Endothelial cell of hepatic sinusoid (primary cell): Measurements from ENCODE around the gene DCHS2.

Source experiments
- in situ Hi-C: cut with HindIII; loops from 2 replicates; pipeline ENCODE4 v1.10.0; 2017; ENCODE audit warnings: low sequenced_read_pairs

Gene DCHS2

DNA sequence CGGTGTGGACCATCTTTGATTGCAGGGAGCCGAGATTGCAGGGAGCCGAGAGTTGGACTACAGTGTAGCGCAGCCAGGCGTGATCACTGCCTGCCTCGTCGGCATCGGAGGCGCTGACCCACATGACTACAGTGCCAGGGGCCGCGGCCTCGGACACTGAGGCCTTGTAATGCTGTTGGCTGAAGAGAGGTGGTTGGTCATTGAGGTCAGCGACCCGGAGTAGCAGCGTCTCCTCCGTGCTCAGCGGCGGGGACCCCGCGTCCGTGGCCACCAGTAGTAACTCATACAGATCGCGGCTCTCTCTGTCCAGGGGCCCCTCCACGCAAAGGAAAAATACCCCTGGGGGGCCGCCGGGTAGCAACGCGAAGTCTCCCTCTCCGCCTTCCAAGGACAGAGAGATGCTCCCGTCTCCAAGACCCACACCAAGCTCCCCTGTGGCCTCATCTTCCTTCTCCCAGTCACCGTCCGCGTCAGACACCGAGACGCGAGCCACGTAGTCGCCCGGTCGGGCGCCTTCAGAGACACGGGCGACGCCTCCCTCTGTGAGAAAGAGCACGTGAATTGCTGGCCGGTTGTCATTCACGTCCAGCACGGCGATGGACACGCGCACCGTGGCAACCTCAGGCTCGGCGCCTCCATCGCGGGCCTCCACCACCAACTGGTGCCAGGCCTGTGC, 1.9 kb downstream of the DCHS2 start:
- in situ Hi-C loops: no loop called here

DNA sequence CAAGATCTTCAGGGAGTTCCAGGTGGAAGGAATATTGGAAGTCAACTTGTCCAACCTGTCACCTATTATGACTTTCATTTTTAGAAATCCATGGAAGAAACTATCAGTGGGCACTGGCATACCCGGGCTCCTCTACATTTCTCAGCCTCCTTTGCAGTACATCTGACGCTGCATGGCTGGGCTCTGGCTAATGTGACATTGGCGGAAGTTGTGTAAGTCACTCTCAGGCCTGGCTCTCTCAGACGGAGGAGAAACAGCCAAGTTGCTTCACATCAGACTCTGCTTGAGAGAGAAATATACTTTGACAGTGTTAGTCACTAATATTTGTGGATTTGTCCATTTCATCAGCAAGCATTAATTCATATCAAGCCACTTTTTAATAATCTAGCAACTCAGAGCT, 4.5 kb downstream of the DCHS2 start:
- in situ Hi-C loops: no loop called here

DNA sequence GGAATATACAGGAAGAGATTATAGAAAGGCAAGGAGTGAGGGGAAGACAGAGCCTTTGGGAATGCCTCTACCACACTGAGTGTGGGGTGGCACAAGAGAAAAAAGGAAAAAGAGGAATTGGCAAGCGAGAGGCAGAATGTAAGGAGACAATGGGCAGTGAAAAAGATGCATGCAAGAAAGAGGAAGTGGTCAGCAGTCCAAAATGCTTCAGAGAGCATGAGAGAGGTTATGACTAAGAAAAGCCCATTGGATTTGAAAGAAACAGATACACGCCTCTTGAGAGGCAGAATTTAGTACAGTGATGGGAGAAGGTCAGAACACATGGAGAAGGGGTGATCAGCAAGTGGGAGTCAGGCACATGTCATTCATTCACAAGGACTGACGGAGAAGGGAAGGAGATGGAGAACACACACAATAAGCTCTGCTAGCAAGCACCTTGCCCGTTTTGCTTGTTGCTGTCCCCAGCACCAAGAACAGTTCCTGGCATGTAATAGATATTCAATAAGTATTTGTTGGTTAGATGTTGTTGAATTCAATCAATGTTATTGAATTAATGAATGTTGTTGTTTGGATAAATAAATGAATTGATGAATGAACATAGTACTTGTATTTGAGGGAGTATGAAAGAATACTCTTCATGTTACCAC, 6.3 kb downstream of the DCHS2 start:
- in situ Hi-C loops: no loop called here

DNA sequence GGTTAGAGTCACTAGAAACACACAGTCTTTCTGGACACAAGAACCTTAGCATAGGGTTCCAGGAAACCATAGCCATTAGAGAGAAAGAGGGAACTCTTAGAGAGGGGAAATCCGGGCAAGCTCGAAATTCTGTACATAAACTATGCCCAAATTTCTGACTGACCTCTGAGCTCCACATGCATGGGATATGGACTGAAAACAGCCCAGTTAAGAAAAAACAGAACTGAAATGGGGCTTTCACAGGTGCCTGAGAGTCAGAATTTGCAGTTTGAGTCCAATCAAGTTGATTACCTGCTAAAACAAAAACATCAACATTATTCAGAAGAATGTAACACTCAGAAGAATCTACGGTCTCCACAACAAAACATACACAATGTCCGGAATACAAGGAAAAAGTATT, 13.1 kb downstream of the DCHS2 start:
- in situ Hi-C loops: no loop called here

DNA sequence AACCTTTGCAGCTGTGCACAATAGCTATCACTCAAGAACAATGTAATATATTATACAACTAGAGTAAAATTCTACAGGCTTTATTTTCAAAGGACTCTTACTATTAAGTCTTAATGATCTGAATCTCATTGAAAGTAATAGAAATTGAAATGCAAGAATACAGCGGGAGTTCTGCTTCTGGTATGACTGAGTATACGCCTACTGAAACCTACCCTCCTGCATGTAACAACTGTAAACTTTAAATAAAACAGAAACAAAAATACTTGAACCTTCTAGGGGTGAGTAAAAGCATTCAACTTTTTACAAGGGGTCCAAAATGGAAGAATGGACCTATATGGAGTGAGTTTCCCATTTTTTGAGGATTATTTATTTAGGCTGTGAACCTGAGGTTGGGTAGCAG, 13.5 kb downstream of the DCHS2 start:
- in situ Hi-C loops: no loop called here

DNA sequence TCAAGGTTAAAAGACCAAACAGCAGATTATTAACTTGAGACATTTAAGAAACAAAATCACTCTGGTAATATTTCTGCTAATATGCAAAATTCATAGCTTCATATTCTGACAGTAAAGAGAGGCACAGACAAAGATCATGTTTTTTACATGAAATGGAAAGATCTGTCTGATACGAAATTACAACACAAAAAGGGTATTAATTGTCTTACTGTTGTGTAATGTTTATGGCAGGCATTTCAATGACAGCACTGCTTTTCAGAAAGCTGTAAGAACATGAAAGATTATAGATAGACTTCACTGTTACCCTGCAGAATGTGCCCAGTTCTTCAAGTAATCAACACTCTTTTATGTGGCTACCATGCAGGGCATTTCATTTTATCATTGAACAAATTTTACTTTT, 15.4 kb downstream of the DCHS2 start:
- in situ Hi-C loops: no loop called here

DNA sequence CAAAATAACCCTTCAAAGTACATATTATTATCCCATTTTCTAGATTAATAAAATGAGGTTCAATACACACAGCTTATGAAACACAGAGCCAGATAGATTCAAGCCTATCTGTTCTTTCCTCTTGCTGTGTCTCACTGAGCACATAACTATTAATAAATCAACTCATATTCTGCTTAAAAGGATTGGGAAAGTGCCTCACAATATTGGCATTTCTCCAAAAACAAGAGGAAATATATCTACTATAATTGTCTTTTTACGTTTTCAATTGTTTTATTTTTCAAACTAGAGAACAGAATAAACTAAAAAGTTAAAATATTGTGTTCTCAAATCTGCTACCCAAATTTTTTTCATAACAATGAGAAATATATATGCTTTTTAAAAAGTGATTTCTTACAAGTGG, 15.8 kb downstream of the DCHS2 start:
- in situ Hi-C loops: no loop called here

DNA sequence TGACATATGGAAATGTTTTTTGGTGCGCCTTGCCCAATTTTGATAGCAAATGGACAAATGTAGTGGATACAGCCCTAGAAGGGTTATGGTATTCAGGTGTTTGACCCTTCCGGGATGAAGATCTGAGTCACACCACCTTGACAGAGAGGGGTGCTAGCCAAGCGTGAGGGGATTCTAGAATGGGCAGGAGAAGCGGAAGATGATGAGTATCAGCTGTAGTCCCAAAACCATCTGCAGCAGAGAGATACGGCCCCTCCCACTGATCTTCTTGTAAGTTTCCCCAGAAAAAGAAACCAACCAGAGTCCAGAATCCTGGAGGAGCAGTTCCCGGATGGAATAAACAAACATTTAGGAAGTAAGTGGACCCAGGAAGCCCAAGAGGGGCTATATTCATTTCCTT, 18.1 kb downstream of the DCHS2 start:
- in situ Hi-C loops: no loop called here

DNA sequence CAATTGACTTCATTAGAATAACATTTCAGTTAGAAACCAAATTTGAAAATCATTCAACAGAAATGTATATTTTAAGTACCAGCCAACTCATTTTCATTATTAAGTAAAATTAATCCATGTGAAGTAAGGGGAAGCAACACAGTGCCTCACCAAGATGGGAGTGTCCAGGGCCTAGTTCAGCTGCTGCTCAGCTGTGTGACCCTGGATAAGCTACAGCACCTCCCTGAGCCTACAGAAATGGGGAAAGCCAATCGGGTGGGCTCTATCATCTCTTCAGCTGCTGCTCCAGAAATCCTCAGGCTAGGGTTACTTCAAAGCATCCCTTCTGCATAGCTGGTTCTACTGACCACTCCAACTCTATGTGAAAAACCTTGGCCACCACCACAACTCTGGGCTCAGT, 18.7 kb downstream of the DCHS2 start:
- in situ Hi-C loops: no loop called here

DNA sequence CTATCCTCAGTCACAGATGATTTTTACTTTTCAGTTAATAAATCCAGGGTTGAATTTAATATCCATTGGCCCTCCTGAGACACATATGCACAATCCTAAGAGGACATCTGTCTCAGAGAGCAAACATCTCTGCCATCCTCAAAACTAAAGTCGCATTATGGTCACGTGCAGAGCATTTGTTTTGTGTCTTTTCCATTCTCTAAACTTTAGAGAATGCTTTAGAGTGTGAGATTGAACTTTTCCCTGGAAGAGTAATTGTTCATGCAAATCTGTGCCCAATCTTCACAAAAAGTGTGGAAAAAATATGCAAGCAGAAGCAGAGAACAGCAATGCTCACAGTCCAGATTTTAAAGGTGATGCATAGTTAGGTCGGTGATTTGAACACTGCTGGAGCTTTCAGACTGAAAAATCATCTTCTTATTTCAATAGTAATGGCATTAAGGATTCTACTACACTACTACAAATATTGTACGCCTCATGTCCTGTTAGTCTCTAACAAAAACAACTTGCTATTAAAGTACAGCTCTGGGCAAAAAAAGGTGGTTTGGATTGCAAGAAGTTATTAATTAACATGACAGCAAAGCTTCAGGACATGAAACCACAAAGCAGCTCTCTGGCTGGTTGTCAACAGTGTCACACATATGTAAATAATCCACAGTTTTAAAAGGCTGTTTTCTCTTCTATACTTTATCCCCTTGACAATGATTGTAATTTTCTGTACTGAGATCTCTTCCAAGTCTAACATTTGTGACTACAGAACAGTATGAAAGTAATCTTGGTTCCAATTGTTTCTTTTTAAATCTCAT, 19.9 kb downstream of the DCHS2 start:
- in situ Hi-C loops: no loop called here

DNA sequence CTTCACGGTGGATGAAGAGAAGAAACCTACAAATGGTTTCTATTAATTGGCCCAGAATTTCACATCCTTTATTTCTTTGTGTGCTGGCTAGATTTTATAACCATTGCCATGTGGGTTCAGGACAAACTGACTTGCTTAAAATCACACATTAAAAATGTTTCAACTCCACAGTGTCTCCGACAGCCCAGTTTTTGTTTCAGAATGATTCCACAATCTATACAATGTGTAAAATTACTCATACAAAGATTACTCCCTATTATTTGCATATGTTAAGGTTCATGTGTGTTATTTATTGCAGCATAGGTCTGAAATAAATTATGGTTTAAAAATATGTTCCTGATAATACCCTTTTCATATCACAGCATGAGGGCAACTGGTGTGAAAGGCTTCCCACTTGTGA, 20.6 kb downstream of the DCHS2 start:
- in situ Hi-C loops: no loop called here

DNA sequence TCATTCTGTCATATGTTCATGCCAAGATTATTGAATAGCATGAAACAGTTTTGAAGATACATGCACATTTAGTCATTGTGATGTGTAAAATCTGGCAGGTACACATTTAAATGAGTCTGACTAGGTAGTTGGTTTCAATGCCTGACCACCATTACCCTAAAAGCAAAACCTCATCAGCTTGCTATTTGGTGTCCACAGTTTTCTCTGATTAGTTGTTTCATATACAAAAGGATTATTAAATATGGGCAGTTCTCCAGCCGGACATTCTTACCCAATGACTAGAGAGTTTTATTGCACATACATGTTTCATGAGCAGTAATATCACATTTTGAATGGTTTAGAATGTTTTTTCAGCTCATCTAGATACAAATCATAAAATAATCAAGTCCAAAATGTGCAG, 23.7 kb downstream of the DCHS2 start:
- in situ Hi-C loops: loop anchor here (5.0 kb wide), 1 partner anchor 56 kb away; no protein-coding TSS in a partner anchor

DNA sequence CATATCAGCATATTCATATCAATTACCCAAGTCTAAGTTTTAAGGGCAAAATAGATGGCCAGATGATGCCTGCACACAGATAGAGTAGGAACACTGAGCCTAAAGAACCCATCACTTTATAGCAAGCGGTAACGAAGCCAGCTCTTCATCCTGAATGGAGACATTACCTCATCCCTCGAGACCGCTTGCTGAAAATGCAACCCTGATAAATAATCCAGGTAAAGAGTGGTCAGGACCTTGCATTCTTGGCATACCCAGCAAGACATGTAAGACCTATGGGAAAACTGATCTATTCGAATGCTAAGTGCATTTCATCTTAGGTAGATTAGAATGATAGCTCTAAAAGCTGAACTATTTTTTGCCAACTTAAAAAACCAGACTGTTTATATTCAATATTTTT, 25.3 kb downstream of the DCHS2 start:
- in situ Hi-C loops: loop anchor here (5.0 kb wide), 1 partner anchor 54 kb away; no protein-coding TSS in a partner anchor

DNA sequence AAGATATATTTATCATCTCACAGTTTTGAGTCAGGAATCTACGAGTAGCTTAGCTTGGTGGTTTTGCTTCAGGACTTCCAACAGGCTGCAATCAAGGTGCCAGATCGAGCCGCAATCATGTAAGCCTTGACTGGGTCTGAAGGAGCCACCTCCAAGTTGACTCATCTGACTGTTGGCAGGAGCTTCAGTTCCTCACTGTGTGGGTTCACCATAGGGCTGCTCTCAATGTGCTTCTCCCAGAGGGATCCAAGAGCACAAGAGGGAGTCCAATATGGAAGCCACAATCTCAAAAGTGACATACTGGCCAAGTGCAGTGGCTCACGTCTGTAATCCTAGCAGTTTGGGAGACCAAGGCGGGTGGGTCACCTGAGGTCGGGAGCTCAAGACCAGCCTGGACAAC, 26.5 kb downstream of the DCHS2 start:
- in situ Hi-C loops: loop anchor here (5.0 kb wide), 1 partner anchor 53 kb away; no protein-coding TSS in a partner anchor

DNA sequence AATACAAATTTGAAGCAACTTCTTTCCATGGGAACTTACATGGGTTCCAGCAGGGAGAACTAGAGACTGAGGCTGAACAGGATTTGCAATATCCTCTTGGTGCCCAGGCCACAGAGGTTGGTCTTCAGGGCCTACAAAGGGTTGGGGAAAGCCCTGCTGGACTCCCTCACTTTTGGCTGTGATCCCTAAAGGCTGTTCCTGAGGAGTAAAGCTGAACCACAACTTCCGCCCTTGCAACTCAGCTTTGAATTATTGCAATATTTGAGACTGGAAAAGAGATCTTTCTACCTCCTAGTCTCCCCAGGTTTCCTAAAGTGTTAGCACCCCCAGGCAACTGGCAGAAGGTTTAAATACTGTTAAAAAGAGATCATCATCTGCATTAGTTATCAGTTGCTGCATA, 26.9 kb downstream of the DCHS2 start:
- in situ Hi-C loops: loop anchor here (5.0 kb wide), 1 partner anchor 52 kb away; no protein-coding TSS in a partner anchor

DNA sequence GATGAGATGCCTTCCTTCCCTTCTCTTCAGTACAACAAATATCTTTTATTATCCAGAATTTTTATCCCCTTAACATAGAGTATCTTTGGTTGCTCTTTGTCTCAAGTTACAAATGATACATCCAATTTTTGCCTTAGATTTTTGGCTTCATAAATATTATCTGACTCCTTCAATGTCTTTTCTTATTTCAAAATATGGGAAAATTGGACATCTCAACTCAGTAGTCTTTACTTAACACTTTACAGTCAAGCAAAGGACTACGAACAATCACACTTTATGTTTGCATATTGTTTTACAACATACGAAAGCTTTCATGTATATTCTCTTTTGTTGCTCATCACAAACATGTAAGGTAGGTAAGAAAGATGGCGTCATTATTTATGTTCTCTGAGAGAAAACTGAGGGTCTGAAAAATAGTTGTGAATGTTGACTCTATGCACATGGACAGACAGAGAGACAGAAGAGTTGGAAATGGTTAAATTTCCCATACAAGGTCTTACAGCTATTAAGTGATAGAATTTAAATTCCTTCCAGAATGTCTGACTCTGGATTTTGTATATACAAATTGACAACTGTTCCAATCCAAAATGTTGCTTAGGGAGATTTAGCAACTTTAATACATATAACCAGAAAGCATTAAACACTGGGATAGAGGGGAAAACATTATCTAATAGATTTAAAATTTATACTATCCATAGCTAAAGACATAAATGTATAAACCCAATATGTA, 29.4 kb downstream of the DCHS2 start:
- in situ Hi-C loops: no loop called here

DNA sequence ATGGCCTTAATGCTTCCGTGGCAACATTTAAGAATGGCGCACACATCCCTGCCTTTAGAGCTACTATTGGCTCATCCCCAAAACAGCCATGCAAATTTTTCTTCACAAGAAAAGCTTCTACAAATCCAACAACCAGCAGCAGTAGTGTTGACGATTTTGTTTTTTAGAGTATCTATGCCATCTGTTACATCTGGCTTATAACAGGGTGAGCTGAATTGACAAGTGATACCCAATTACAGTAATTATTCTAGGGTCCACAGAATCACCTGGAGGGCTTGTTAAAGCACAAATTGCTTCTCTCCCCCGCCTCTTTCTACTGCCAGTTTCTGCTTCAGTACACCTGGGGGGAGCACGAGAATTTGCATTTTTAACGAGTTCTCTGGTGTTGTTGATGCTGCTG, 34.1 kb downstream of the DCHS2 start:
- in situ Hi-C loops: no loop called here

DNA sequence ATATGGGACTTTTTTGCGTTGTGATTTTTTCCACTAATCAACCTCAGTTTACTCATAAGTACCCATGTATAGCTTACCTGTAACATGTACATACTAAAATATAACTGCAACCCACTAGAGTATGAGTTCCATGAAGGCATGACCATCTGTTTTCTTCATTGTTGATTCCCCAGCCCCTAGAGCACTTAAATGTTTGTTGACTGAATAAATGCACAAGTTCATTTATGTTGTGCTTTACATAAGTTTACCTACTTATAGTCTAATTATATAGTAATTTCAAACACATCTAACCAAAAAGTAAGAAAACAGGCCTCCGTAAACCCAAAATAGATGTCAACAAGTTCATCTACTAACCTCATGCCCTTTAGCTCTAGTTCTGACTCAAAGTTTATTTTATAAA, 34.7 kb downstream of the DCHS2 start:
- in situ Hi-C loops: no loop called here

DNA sequence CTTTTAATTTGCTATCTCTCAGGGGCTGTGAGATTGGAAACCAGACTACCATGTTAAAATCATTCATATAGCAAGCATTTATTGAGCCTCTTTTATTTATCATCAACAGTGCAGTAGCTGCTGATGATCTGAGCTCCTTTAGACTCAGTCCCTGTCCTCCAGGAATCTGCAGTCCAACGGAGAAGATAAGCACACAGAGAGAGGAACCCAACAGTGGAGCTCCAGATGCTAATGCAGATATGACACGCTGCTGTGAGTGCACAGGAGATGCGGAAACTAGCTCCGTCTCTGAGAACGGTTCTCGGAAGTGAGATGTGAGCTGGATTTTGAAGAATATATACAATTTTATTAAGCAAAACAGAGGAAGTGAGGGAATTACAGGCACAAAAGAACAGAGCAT, 35.4 kb downstream of the DCHS2 start:
- in situ Hi-C loops: no loop called here

DNA sequence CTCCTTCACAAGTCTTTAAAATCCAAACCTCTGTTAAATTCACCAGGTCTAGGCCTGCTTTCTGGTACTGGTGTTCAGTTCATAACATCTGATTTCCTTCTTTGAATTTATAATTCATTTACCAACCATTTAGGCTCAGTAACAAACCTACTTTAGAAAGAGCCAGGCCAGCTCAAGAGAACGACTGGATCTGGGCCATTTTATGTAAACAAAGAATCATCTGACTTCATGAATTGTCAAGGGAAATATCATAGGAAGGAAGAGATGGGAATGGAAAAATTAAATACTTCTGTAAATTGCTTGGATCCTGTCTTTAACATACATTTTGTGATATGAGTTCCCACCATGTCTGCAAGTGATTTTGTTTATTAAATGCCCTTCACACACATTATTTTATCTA, 36.5 kb downstream of the DCHS2 start:
- in situ Hi-C loops: no loop called here

DNA sequence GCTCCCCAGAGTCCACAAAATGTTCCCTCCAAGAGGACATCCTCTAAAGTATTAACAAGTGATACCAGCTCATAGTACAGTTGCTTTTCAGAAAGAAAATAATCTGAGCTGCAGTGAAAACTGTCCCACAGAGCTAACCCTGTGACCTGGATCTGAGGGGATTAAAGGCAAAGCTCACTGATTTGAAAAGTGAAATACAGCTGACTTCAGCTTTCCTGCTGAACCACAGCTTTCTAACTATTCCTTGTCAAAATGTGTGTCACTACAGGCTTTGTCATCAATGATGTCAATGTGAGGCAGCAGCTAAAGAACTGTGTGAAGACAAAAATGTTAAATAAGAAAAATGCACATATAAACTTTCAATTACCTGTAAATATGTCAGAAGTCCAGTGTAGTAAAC, 36.9 kb downstream of the DCHS2 start:
- in situ Hi-C loops: no loop called here
